WERI-Rb-1 (cell line): ENCODE results near the gene PRKAR1B.

ENCODE experiments used
- DNase-seq: peaks from one replicate; pipeline ENCODE4 v3.0.0-alpha.2; 2020
- H3K27ac ChIP-seq: fragments of 250-450 bp; sonication (Bioruptor Pico); 2 replicates; pipeline ENCODE4 v1.5.1; 2020; ENCODE audit warnings: mild to moderate bottlenecking, moderate library complexity
- H3K27me3 ChIP-seq: fragments of 250-450 bp; sonication (Bioruptor Pico); 2 replicates; pipeline ENCODE4 v1.5.1; 2021; ENCODE audit warnings: mild to moderate bottlenecking, low read depth, moderate library complexity; ENCODE audit not compliant: insufficient read depth, severe bottlenecking
- H3K36me3 ChIP-seq: fragments of 250-450 bp; sonication (Bioruptor Pico); 2 replicates; pipeline ENCODE4 v1.5.1; 2020; ENCODE audit warnings: mild to moderate bottlenecking, moderate library complexity
- H3K4me3 ChIP-seq: 2 replicates; pipeline ENCODE4 v1.5.1; 2011; ENCODE audit warnings: low read depth, mild to moderate bottlenecking, control low read depth, low read length
- H3K9me3 ChIP-seq: fragments of 250-450 bp; sonication (Bioruptor Pico); 2 replicates; pipeline ENCODE4 v1.5.1; 2021; ENCODE audit warnings: mild to moderate bottlenecking, moderate library complexity; ENCODE audit not compliant: severe bottlenecking
- CTCF ChIP-seq: IDR thresholded peaks from 2 replicates; pipeline ENCODE4 v1.5.1; 2011; ENCODE audit warnings: low read depth, mild to moderate bottlenecking, control low read depth, inconsistent platforms, low read length

PRKAR1B gene

DNA sequence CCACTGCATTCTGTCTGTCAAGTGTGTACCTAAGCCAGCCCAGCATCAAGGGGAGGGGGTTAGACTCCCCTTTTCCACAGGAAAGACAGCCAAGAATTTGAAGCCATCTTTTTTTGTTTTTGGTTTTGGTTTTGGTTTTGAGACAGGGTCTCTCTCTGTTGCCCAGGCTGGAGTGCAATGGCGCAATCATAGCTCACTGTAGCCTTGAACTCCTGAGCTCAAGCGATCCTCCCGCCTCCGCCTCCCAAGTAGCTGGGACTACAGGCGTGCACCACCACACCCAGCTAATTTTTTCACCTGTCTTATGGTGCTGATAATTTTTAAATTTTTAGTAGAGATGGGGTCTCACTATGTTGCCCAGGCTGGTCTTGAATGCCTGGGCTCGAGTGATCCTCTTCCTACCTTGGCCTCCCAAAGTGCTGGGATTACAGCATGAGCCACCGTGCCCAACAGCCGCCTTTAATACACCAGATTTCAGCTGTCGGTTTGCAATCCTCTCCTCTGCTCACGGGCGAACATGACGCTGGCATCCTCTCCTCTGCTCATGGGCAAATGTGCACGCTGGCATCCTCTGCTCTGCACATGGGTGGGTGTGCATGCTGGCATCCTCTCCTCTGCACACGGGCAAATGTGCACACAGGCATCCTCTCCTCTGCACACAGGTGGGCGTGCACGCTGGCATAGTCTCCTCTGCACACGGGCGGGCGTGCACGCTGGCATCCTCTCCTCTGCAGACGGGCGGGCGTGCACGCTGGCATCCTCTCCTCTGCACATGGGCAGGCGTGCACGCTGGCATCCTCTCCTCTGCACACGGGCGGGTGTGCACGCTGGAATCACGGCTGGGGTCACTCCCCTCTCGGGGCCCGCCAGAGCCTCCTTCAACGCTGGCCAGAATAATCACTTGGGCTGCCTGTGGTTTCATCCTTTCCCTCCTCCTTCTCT, 151.4 kb downstream of the PRKAR1B start:
- H3K27me3 ChIP-seq = no peaks in the 10 kb centered on the region
- no peaks in the 10 kb centered on the region for H3K9me3 ChIP-seq
- no peak for TF ChIP-seq CTCF
- H3K4me3 ChIP-seq = no peak overlapping the region
- no peak overlapping the region for H3K27ac ChIP-seq
- H3K36me3 ChIP-seq = no peaks in the 10 kb centered on the region
- no peak for DNase-seq

GRCh38 chr7:574661-575395, 152.3 kb downstream of the PRKAR1B start:
- Histone ChIP-seq H3K27me3 (no peaks in the 10 kb centered on the region), H3K4me3 (no peak overlapping the region), H3K27ac (no peak overlapping the region), H3K36me3 (no peaks in the 10 kb centered on the region), H3K9me3 (no peaks in the 10 kb centered on the region)
- no peak for TF ChIP-seq CTCF
- no peak for DNase-seq

GRCh38 chr7:573933-574381, 153.1 kb downstream of the PRKAR1B start:
- H3K4me3 ChIP-seq = no peak overlapping the region
- H3K36me3 ChIP-seq = no peaks in the 10 kb centered on the region
- H3K9me3 ChIP-seq = no peaks in the 10 kb centered on the region
- TF ChIP-seq CTCF = no peak
- DNase-seq = no peak
- H3K27ac ChIP-seq = no peak overlapping the region
- no peaks in the 10 kb centered on the region for H3K27me3 ChIP-seq

DNA sequence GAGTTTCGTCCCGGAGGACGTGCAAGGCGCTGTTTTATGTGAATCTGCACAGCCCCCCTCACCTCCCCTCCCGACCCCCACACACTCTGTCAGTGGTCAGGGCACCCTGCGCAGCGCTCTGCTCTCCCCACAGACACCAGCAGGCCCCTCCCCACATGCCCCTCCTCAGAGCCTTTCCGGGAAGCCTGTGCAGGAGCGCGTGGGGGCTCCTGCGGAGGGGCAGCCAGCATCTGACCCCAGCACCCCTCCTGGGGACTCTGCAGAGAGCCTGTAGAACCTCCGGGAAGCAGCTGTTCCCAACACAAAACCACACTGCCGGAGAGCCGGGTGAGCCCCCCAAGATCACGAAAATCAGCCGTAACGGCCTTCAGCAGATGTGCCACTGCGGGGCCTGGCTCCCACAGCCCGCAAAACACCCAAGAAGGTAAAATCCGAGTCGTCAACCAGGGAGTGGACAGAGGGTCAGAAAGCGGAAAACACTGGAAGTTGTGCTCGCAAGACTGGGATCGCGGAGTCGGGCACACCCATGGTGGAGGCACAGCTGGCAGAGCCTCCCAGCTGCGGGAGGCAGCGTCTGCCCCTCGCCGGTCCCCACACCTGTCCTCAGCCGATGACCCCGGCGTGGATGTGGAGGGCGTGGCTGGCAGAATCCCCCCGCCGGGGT, 153.7 kb downstream of the PRKAR1B start:
- no peak for DNase-seq
- Histone ChIP-seq H3K27ac (no peak overlapping the region), H3K9me3 (no peaks in the 10 kb centered on the region), H3K36me3 (no peaks in the 10 kb centered on the region), H3K4me3 (no peak overlapping the region), H3K27me3 (no peaks in the 10 kb centered on the region)
- no peak for TF ChIP-seq CTCF

- Histone ChIP-seq H3K27ac (no peak overlapping the region), H3K27me3 (no peaks in the 10 kb centered on the region), H3K9me3 (no peaks in the 10 kb centered on the region), H3K4me3 (no peak overlapping the region), H3K36me3 (no peaks in the 10 kb centered on the region)
- no peak for DNase-seq
- no peak for TF ChIP-seq CTCF
These were observed 154.4 kb downstream of the PRKAR1B start for GRCh38 chr7:572416-573268.
